HepG2 (cell line): ENCODE data around the gene DOK1.

Source experiments
- CEBPZ ChIP-seq: IDR thresholded peaks from 2 replicates; pipeline ENCODE4 v1.6.1; 2012; ENCODE audit warnings: low read length, improper control_type of control experiment
- CTCF ChIP-seq: sonication (generic); formaldehyde crosslinking; IDR thresholded peaks from 2 replicates; pipeline ENCODE4 v1.5.0; 2020; ENCODE audit warnings: mild to moderate bottlenecking, missing genetic modification reagents, moderate library complexity
- EZH2 ChIP-seq: conservative IDR thresholded peaks from 2 replicates; pipeline ENCODE4 v1.6.1; 2012; ENCODE audit warnings: mild to moderate bottlenecking, low read depth, low read length, moderate library complexity
- POLR2A ChIP-seq, 2 experiments: IDR thresholded peaks; 2 replicates each; pipeline ENCODE4 v1.6.1; 2011; ENCODE audit warnings: low read depth in 2 of 2, low read length in 2 of 2, mild to moderate bottlenecking in 1 of 2, moderate library complexity in 1 of 2; ENCODE audit not compliant: insufficient read depth in 1 of 2
- POLR2AphosphoS5 ChIP-seq: IDR thresholded peaks from 2 replicates; pipeline ENCODE4 v1.6.1; 2012; ENCODE audit warnings: low read depth, low read length
- SIN3A ChIP-seq: IDR thresholded peaks from 2 replicates; pipeline ENCODE4 v1.6.1; 2011; ENCODE audit warnings: low read depth, mild to moderate bottlenecking, control low read depth, low read length, borderline replicate concordance
- TIGD3 ChIP-seq: sonication (generic); formaldehyde crosslinking; IDR thresholded peaks from 2 replicates; pipeline ENCODE4 v1.5.1; 2020; ENCODE audit warnings: mild to moderate bottlenecking, missing genetic modification reagents, borderline replicate concordance
- ZNF121 ChIP-seq: sonication (generic); formaldehyde crosslinking; IDR thresholded peaks from 2 replicates; pipeline ENCODE4 v1.5.0; 2020; ENCODE audit warnings: mild to moderate bottlenecking, missing genetic modification reagents
- TF ChIP-seq, protein P1 (sequence below): sonication (generic); formaldehyde crosslinking; IDR thresholded peaks from 2 replicates; pipeline ENCODE4 v1.4.0; 2020; ENCODE audit warnings: missing genetic modification reagents

- TF ChIP-seq ZNF121 (CRISPR knock-in tag): no peak
- TF ChIP-seq POLR2AphosphoS5: no peak; the same call in 1 of the 2 replicates
- TF ChIP-seq CTCF (CRISPR knock-in tag): peak; percentile 11; the same call in 1 of the 2 replicates
- no peak for TF ChIP-seq EZH2
- TF ChIP-seq TIGD3 (CRISPR knock-in tag): no peak
- TF ChIP-seq SIN3A: no peak
- peak in 1 of 2 experiments; percentile 50; a peak in 1 of 4 replicates for TF ChIP-seq POLR2A (IDR thresholded peaks at IDR 0.05; ENCODE audit: insufficient read depth in 1 of 2, low read depth in 2 of 2, low read length in 2 of 2)
- TF ChIP-seq, protein P1, sequence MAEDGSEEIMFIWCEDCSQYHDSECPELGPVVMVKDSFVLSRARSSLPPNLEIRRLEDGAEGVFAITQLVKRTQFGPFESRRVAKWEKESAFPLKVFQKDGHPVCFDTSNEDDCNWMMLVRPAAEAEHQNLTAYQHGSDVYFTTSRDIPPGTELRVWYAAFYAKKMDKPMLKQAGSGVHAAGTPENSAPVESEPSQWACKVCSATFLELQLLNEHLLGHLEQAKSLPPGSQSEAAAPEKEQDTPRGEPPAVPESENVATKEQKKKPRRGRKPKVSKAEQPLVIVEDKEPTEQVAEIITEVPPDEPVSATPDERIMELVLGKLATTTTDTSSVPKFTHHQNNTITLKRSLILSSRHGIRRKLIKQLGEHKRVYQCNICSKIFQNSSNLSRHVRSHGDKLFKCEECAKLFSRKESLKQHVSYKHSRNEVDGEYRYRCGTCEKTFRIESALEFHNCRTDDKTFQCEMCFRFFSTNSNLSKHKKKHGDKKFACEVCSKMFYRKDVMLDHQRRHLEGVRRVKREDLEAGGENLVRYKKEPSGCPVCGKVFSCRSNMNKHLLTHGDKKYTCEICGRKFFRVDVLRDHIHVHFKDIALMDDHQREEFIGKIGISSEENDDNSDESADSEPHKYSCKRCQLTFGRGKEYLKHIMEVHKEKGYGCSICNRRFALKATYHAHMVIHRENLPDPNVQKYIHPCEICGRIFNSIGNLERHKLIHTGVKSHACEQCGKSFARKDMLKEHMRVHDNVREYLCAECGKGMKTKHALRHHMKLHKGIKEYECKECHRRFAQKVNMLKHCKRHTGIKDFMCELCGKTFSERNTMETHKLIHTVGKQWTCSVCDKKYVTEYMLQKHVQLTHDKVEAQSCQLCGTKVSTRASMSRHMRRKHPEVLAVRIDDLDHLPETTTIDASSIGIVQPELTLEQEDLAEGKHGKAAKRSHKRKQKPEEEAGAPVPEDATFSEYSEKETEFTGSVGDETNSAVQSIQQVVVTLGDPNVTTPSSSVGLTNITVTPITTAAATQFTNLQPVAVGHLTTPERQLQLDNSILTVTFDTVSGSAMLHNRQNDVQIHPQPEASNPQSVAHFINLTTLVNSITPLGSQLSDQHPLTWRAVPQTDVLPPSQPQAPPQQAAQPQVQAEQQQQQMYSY (CRISPR knock-in tag): 0 out of 2 replicates have a peak, but pooled peaks have one; percentile 11
- TF ChIP-seq CEBPZ: no peak
These were observed 5.4 kb upstream of the DOK1 start for GRCh38 chr2:74548900-74549826.
